DMS114 treated with DMSO at 0.1 percent for 48 hours (cell line): ENCODE data around the gene ZNF664.

Experiments used
- DNase-seq: peaks from one replicate; lab custom pipeline; 2025; ENCODE audit not compliant: unreplicated experiment; lab: John Stamatoyannopoulos, UW

ZNF664 gene

DNA sequence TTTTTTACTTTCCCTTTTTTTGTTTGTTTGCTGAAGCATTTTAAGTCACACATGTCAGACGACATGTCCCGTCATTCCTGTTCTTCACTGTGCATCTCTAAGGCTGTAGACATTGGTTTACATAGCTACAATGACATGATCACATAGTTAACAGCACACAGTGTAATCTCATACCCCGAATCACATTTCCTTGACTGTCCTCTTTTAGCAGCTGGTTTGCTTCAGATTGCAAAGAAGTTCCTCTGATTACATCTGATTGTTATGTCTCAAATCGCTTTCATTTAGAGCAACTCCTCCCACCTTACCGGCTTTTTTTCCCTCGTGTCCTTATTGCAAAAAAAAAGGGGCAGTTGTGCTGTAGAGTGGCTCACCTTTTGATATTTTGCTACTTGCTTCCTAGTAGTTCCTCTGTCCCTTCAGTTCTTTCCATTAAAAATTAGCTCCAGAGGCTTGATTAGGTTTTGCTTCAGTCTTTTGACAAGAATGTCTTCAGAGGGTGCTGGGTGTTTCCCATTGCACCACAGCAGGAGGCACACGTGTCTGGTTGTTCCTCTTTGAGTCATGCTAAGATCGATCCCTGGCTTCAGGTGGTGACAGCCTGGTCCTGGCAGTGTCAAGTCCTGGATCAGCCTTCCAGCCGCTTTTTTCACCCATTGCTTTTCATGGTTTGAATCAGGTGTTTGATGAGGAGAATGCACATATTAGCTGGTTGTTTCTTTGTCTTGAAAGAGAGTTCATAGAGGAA is 35.0 kb downstream of the ZNF664 start:
- no peak for DNase-seq

DNA sequence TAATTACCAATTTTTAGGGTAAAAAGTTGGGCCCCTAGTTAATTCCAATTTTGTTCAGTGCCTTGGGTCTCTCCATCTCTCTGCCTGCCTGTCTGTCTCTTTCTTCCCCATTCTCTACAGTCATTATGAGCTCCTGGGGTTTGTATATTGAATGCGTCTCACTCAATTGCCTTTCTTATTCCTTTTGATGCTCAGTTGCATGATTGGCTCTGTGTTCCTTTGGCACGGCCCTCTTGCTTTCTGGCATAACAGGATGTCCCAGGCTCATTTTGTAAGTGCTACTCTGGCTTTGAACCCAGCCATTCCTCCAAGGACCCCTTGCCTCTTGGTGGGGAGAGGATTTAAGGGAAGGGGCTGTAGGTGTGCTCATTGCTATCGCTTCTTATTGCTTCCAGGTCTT is 35.6 kb downstream of the ZNF664 start:
- no peak for DNase-seq

- DNase-seq, result no peak
These were observed 36.8 kb downstream of the ZNF664 start for GRCh38 chr12:124009781-124010180.

DNA sequence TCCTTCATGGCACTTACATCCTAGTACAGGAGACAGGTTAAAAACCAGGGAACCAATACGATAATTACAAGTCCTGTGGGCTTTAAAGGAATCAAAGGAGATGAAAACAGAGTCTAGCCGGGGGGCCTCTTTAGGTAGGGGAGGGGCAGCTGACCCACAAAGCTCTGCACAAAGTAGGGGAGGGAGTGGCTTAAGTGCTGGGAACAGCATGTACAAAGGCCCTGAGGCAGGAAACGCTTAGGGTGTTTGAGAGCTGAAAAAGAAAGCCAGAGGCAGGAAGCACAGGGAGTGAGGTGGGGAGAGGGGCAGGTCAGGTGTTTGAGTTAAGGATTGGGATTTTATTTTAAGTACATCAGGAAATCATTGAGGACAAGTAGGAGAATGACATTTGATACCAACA is 37.7 kb downstream of the ZNF664 start:
- no peak for DNase-seq

DNA sequence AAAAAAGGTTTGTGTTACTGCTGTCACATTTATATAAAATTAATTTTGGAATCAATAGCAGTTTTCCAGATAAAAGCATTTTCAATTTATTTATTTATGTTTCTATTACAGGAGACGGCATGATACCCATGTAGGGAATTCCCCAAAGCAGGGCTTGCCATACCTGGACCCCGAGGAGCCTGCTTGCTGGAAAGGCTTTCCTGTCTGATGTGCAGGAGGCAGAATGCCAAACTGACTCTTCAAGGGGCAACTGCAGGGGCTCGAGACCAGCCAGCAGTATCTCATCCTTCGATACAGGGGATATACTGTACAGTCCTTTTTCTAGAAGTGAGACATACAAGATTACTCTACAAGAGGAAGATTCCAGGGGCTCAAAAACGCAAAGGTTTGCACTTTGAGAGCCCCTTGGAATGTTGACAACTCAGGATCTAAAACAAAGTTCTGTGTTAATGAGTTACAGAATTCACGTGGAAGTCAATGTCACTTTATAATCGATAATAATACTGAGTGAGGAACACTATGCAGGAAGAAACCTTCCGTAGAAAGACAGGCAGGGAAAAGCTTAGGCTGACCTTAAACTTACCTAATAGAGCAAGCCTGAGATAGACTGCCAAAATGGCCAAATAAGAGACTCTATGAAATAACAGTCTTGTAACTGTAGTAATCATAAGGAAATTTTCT is 38.6 kb downstream of the ZNF664 start:
- DNase-seq, result no peak

- no peak for DNase-seq
These were observed 40.1 kb downstream of the ZNF664 start for GRCh38 chr12:124013073-124013472.

DNA sequence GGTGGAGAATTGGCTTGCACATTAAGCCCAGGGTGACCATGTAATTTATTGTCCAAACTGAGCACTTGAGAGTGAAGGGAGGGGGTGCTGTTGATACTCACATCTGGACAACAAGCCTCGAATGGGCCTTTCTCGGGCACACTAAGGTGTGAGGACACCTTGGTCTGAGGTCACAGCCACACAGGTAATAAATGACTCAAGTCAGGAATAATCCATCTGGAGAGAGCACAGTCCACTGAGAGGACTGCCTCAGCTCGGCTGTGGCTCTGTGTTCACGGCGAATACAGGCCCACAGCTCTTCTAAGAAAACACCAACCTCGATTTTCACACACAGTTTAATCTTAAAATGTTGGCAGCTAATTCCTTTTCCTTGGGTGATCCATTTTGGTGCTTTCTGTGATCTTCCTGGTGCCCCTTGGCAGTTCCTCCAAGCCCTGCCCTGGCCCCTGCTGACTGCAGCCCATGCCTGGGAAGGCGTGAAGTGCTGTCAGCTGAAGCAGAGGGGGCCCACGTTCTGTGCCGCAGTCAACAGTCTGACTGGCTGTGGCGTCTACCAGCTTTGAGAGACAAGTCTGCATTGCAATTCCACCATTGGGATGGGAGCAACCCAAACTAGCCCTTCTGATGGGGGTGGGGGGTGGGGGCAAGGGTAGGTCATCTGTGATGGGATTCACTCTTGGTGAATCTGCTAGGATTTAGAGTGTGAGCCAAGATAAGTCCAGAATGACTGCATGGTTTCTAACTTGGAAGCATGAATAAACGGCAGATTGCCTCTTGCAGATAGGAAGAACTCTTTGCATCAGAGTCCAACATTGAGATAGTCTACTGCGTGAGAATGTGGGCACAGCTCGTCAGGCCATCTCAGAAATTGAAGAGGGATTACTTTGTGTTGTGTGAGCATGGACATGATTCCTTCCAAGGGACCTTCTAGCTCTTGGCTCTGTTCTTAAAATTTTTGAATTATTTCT is 42.8 kb downstream of the ZNF664 start:
- no peak for DNase-seq

DNA sequence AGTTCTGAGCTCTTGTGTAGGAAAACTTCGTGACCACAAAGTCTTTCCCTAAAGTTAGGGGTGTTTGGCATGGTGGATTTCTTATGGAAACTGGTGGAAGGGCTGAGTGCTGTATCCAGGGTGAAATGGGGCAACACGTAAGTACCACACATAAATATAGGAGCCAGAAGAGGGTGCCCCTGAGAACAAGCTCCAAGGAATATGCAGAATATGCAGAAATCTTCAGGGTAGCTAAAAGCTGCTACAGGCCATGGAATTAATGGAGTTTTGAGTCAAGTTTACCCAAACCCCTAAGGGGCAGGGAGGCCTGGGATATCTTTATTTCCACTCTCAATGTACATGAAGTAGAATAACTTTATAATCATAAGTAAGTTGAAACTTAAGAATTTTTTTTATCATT is 44.0 kb downstream of the ZNF664 start:
- DNase-seq, result no peak

DNA sequence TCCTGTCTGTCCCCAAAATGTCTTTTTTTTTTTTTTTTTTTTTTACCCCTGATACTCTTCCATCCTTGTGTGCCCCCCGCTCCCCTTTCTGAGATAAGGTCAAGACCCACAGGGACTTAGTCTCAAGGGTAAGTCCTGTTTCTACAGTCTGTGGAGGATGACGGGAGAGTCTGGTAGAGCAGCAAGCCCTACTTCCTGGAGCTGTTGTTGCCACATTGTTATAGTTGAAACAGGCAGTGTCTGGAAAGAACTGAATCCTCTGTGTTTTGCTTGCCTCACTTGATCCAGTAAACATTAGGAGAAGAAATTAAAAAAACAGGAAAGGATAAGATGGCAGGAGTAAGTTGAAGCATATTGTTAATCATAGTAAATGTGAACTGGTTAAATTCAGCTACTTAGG is 45.5 kb downstream of the ZNF664 start:
- DNase-seq, result no peak

- no peak for DNase-seq
These were observed 46.1 kb downstream of the ZNF664 start for GRCh38 chr12:124019115-124019514.

GRCh38 chr12:124020514-124020949 is 47.5 kb downstream of the ZNF664 start:
- DNase-seq, result no peak

GRCh38 chr12:124021007-124021406 is 48.0 kb downstream of the ZNF664 start:
- no peak for DNase-seq

DNA sequence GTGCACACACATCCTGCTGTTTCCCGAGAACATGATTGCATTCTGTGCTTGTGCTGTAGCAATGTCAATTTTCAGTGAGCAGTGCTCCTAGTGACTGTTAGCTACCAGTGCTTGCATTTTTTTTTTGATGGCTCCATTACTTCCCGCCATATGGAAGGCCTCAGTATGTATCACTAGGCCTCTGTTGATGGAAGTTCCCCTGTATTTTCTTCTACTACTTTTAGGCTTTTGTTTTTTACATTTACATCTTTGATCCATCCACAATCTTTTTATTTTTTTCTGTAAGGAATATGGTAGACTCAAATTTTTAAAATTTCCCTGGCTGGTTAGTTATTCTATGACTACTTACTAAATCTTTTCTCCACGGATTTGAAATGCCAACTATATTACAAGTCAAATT is 49.1 kb downstream of the ZNF664 start:
- DNase-seq, result no peak

- no peak for DNase-seq
These were observed 51.3 kb downstream of the ZNF664 start for GRCh38 chr12:124024263-124024678.

DNA sequence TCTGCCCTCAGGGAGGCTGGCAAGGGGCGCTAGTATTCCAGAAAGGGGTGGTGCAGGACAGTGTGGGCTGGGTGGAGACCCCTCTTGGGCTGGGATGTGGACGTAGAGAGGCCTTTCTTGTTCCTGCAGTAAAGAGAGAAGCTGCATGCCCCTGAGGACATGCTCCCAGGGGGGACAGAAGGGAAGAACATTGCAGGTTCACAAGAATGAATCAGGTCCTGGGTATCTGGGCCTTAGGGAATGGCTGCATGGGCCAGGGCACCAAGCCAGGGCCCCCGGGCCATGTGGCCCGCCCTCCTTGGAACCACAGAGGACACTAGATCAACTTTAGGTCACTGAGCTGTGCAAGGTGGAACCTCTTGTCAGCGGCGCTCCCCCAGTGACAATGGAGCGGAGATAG is 51.8 kb downstream of the ZNF664 start:
- no peak for DNase-seq

DNA sequence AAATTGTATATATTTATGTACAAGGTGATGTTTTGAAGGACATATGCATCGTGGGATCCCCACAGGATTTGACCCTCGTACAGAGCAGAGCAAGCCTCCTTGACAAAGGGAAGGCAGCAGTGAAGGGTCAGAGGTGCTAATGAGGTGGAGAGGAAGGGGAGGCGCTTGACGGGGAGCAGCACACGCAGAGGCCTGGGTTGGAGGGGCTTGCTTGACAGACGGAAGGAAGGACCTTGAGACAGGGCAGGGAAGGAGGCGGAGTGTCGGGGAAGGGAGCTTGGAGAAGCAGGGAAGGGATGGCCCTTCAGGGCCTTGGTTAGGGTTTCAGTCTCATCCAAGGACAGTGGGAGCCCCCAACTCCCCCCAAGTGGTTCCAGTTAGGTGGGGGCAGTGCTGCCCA is 52.6 kb downstream of the ZNF664 start:
- no peak for DNase-seq

GRCh38 chr12:124026755-124027745 is 54.0 kb downstream of the ZNF664 start:
- no peak for DNase-seq

DNA sequence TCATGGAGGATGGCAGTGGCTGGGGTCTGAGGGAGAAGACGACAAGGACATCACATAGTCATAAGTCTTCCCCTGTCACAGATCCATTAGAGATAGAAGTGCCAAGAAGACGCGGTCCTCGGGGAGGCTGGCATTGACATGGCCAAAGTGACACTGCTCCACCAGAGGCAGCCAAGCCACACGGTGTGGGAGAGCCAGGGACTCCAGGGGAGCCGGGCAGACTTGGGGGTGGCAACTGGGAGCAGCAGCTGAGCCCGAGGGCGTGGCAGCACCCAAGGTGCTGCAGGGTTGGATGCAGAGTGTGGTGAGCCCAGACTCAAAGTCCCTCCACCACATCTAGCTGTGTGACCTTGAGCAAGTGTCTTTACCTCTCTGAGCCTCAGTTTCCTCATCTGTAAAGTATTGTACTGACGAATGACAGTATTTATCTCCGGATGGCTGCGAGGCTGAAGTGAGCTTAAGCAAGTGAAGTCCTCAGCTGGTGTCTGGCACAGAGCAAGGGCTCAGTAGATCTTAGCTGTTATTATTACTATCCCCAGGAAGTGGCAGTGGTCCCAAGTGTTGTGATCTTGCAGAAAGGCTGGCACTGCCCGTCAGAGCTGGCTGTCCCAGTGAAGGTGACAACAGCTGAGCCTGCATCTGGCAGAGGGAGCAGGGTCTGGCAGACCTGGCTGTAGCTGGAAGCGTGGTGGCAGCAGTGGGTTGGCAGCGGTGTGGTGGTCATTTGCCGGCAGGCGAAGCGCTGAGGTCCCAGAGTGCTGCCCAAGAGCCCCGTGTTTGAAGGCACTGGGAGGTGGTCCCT is 54.9 kb downstream of the ZNF664 start:
- DNase-seq, result no peak

DNA sequence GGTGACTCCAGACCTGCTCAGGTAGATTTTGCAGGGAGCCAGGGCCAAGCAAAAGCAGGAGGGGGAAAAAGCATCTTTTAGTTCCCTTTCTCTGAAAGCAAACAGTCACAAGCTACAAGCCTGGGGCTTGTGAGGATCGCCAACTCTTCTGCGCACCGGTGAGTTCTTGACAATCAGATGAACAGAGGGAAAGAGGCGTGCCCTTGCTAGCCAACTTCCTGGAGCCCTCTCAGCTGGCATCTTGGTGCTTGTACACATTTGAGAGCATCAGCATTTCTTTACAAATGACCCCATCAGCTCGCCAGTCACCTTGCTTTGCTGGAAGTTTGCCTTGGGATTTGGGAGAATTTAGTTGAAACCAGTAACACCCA is 55.5 kb downstream of the ZNF664 start:
- no peak for DNase-seq

DNA sequence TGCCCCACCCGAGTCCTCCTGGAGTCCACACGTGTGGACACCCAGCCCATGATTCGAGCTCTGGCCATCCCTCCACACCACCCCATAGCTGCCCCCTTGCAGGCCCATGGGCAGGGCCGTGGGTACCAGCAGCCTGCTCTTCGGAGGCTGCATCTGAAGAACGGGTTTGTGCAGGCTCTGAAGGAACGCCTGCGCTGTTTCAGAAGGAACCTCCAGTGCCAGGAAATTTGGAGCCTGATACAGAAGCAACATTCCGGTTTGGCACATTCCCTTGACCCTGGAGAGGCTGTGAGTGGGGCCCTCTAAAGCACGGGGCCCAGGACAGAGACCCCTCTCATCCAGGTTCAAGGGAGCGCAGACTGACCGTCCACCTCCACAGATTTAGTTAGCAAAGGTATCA is 57.0 kb downstream of the ZNF664 start:
- DNase-seq, result no peak
